Neuron (in vitro differentiated cells): ENCODE measurements around the gene TMEFF1.
A peak's percentile ranks its signal among the peaks of the same experiment; 100 is the strongest.

Experiments used
- H2AFZ ChIP-seq: one replicate; pipeline ENCODE4 v1.6.1; 2013; ENCODE audit warnings: low read depth, mild to moderate bottlenecking, inconsistent platforms, low read length, moderate library complexity
- H3K27me3 ChIP-seq: one replicate; pipeline ENCODE4 v1.6.1; 2013; ENCODE audit warnings: low read length; ENCODE audit not compliant: insufficient read depth
- H3K36me3 ChIP-seq: one replicate; pipeline ENCODE4 v1.6.1; 2013; ENCODE audit warnings: low read length; ENCODE audit not compliant: insufficient read depth
- H3K4me1 ChIP-seq: one replicate; pipeline ENCODE4 v1.6.1; 2013; ENCODE audit warnings: low read length; ENCODE audit not compliant: insufficient read depth
- H3K4me3 ChIP-seq: 2 replicates; pipeline ENCODE4 v1.5.1; 2013; ENCODE audit warnings: mild to moderate bottlenecking, low read length, moderate library complexity
- H3K9me3 ChIP-seq: one replicate; pipeline ENCODE4 v1.6.1; 2013; ENCODE audit warnings: low read length

Gene TMEFF1

GRCh38 chr9:100465274-100465673 is 7.7 kb upstream of the TMEFF1 start:
- Histone ChIP-seq H3K9me3 (no peaks in the 10 kb centered on the region), H2AFZ (no peak overlapping the region), H3K36me3 (no peaks in the 10 kb centered on the region), H3K4me1 (peaks cover 6% of the 10 kb centered on the region), H3K27me3 (no peaks in the 10 kb centered on the region), H3K4me3 (no peak overlapping the region)

GRCh38 chr9:100465761-100466160 is 7.2 kb upstream of the TMEFF1 start:
- no peak overlapping the region for H2AFZ ChIP-seq
- H3K9me3 ChIP-seq, result no peaks in the 10 kb centered on the region
- H3K4me1 ChIP-seq, result peaks cover 8% of the 10 kb centered on the region
- no peak overlapping the region for H3K4me3 ChIP-seq
- no peaks in the 10 kb centered on the region for H3K27me3 ChIP-seq
- no peaks in the 10 kb centered on the region for H3K36me3 ChIP-seq

GRCh38 chr9:100466171-100466828 is 6.6 kb upstream of the TMEFF1 start:
- no peak overlapping the region for H2AFZ ChIP-seq
- no peaks in the 10 kb centered on the region for H3K27me3 ChIP-seq
- no peak overlapping the region for H3K4me3 ChIP-seq
- H3K4me1 ChIP-seq, result peaks cover 13% of the 10 kb centered on the region
- no peaks in the 10 kb centered on the region for H3K9me3 ChIP-seq
- no peaks in the 10 kb centered on the region for H3K36me3 ChIP-seq

GRCh38 chr9:100466829-100467221 is 6.1 kb upstream of the TMEFF1 start:
- Histone ChIP-seq H3K27me3 (no peaks in the 10 kb centered on the region), H3K36me3 (no peaks in the 10 kb centered on the region), H2AFZ (no peak overlapping the region), H3K4me1 (peaks cover 13% of the 10 kb centered on the region), H3K4me3 (no peak overlapping the region), H3K9me3 (no peaks in the 10 kb centered on the region)

- Histone ChIP-seq H3K36me3 (no peaks in the 10 kb centered on the region), H2AFZ (no peak overlapping the region), H3K4me1 (peaks cover 15% of the 10 kb centered on the region), H3K9me3 (no peaks in the 10 kb centered on the region), H3K27me3 (no peaks in the 10 kb centered on the region), H3K4me3 (no peak overlapping the region)
Observed at GRCh38 chr9:100468041-100468440, 4.9 kb upstream of the TMEFF1 start.

- Histone ChIP-seq H3K4me3 (peak overlapping the region; percentile 79), H3K27me3 (no peaks in the 10 kb centered on the region), H2AFZ (no peak overlapping the region), H3K36me3 (peaks cover 4% of the 10 kb centered on the region), H3K9me3 (no peaks in the 10 kb centered on the region), H3K4me1 (peaks cover 18% of the 10 kb centered on the region)
Observed at GRCh38 chr9:100472268-100472667, 681 bp upstream of the TMEFF1 start.

- peak overlapping the region; percentile 79 for H3K4me3 ChIP-seq
- peaks cover 5% of the 10 kb centered on the region for H3K36me3 ChIP-seq
- peak overlapping the region; percentile 58 for H2AFZ ChIP-seq
- peaks cover 18% of the 10 kb centered on the region for H3K4me1 ChIP-seq
- no peaks in the 10 kb centered on the region for H3K27me3 ChIP-seq
- H3K9me3 ChIP-seq, result no peaks in the 10 kb centered on the region
Observed at GRCh38 chr9:100473276-100474081, 530 bp downstream of the TMEFF1 start.

- H3K36me3 ChIP-seq, result peaks cover 9% of the 10 kb centered on the region
- no peak overlapping the region for H2AFZ ChIP-seq
- peak overlapping the region; percentile 79 for H3K4me3 ChIP-seq
Observed at GRCh38 chr9:100474082-100474923, 1.4 kb downstream of the TMEFF1 start.

GRCh38 chr9:100474924-100475276 is 2.0 kb downstream of the TMEFF1 start:
- H3K36me3 ChIP-seq, result peaks cover 9% of the 10 kb centered on the region
- H3K27me3 ChIP-seq, result no peaks in the 10 kb centered on the region
- no peak overlapping the region for H2AFZ ChIP-seq
- peaks cover 18% of the 10 kb centered on the region for H3K4me1 ChIP-seq
- peak overlapping the region; percentile 79 for H3K4me3 ChIP-seq
- H3K9me3 ChIP-seq, result peaks cover 6% of the 10 kb centered on the region

More at GRCh38 chr9:100474082-100474923, 1.4 kb downstream of the TMEFF1 start:
- Histone ChIP-seq H3K4me1 (peaks cover 18% of the 10 kb centered on the region), H3K9me3 (peaks cover under 1% of the 10 kb centered on the region), H3K27me3 (no peaks in the 10 kb centered on the region)

- no peaks in the 10 kb centered on the region for H3K27me3 ChIP-seq
- H3K36me3 ChIP-seq, result peaks cover 9% of the 10 kb centered on the region
- no peak overlapping the region for H2AFZ ChIP-seq
- H3K4me3 ChIP-seq, result no peak overlapping the region
- peaks cover 12% of the 10 kb centered on the region for H3K4me1 ChIP-seq
- peaks cover 6% of the 10 kb centered on the region for H3K9me3 ChIP-seq
Observed at GRCh38 chr9:100477241-100477640, 4.3 kb downstream of the TMEFF1 start.

- Histone ChIP-seq H3K27me3 (no peaks in the 10 kb centered on the region), H3K4me3 (no peak overlapping the region), H3K4me1 (peaks cover 9% of the 10 kb centered on the region), H3K36me3 (peaks cover 9% of the 10 kb centered on the region), H3K9me3 (peaks cover 6% of the 10 kb centered on the region), H2AFZ (no peak overlapping the region)
Observed at GRCh38 chr9:100478192-100478591, 5.2 kb downstream of the TMEFF1 start.

GRCh38 chr9:100479820-100480219 is 6.9 kb downstream of the TMEFF1 start:
- H3K4me1 ChIP-seq, result peaks cover 7% of the 10 kb centered on the region
- H3K4me3 ChIP-seq, result no peak overlapping the region
- peaks cover 6% of the 10 kb centered on the region for H3K9me3 ChIP-seq
- H3K36me3 ChIP-seq, result peaks cover 9% of the 10 kb centered on the region
- no peaks in the 10 kb centered on the region for H3K27me3 ChIP-seq
- no peak overlapping the region for H2AFZ ChIP-seq

GRCh38 chr9:100485196-100485595 is 12.2 kb downstream of the TMEFF1 start:
- Histone ChIP-seq H3K9me3 (no peaks in the 10 kb centered on the region), H2AFZ (no peak overlapping the region), H3K27me3 (no peaks in the 10 kb centered on the region), H3K4me1 (peaks cover 3% of the 10 kb centered on the region), H3K4me3 (no peak overlapping the region), H3K36me3 (peaks cover 8% of the 10 kb centered on the region)
